GM10248 (cell line): ENCODE data around the gene NALCN.

ENCODE experiments used
- CTCF ChIA-PET: fragments of 300-600 bp; sonication (Branson Sonifier 250); formaldehyde crosslinking; extraction: SDS; loops from one replicate; lab custom pipeline; 2021; ENCODE audit warnings: antibody characterized with exemption; lab: Yijun Ruan, JAX
- POLR2A ChIA-PET: fragments of 350-650 bp; sonication (Branson Sonifier 250); formaldehyde crosslinking; extraction: SDS; loops from one replicate; lab custom pipeline; 2020; ENCODE audit warnings: antibody characterized with exemption; lab: Yijun Ruan, JAX
- DNase-seq: peaks from one replicate; pipeline ENCODE4 v3.0.0; 2012; ENCODE audit errors: extremely low spot score
- CTCF ChIP-seq: IDR thresholded peaks from 2 replicates; pipeline ENCODE4 v1.5.1; 2012; ENCODE audit warnings: mild to moderate bottlenecking, low read depth; ENCODE audit errors: extremely low read depth, missing control alignments, control extremely low read depth

Gene NALCN

GRCh38 chr13:101049166-101049850 is 367.0 kb downstream of the NALCN start:
- no peak for DNase-seq
- no peak for TF ChIP-seq CTCF
- POLR2A ChIA-PET, result no interaction called here
- CTCF ChIA-PET, result no interaction called here

GRCh38 chr13:101036546-101036945 is 379.8 kb downstream of the NALCN start:
- TF ChIP-seq CTCF, result no peak
- no peak for DNase-seq
- ChIA-PET CTCF (interaction anchor here (1.0 kb wide), 1 partner anchor 24 kb away, joined by 3 read pairs; no protein-coding TSS in a partner anchor), POLR2A (no interaction called here)

DNA sequence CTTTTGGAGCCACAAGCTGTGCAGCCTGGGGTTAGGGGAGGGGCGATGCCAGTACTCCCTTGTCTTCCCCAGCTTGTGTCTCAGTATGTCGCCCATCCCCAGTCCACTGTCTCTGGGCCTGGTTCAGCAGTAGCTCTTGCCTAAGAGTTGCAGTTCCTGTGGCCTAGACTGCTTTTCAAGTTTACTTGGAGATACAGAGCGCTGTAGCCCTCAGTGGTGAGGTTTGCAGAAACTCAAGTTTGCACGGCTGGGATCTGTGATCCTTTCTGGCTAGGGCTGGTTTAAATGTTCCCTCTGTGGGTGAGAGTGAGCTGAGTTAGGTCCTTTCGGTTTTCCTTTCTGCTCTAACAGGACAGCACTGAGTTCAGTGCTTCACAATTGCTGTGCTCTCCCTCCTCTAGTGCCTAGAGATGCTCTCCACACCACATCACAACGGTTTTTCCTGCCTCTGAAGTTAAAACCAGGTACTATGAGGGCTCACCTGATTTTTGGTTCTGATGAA is 381.1 kb downstream of the NALCN start:
- ChIA-PET POLR2A (no interaction called here), CTCF (interaction anchor here (1.0 kb wide), 1 partner anchor 18 kb away, joined by 3 read pairs; no protein-coding TSS in a partner anchor)
- TF ChIP-seq CTCF, result no peak
- DNase-seq, result no peak

DNA sequence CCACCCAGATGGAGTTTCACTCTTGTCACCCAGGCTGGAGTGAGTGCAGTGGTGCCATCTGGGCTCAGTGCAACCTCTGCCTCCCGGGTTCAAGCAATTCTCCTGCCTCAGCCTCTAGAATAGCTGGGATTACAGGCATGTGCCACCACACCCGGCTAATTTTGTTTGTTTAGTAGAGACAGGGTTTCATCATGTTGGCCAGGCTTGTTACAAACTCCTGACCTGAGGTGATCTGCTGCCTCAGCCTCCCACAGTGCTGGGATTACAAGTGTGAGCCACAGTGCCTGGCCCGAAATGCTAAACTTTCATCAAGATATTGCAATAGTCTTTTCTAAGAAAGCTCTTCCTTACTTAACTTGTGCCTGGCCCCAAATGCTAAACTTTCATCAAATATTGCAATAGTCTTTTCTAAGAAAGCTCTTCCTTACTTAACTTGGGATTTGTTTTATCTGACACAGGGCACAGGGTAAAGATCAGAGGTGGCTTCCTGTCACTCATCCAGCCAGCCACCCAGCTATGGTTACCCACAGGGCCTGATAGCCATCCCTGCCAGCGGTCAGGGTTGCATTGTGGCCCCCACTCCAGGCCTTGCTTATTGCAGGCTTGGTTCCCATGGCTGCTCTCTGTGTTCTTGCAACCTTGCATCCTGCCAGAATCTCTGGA is 389.4 kb downstream of the NALCN start:
- POLR2A ChIA-PET, result no interaction called here
- TF ChIP-seq CTCF, result no peak
- no peak for DNase-seq
- CTCF ChIA-PET, result no interaction called here

GRCh38 chr13:101026328-101026727 is 390.0 kb downstream of the NALCN start:
- CTCF ChIA-PET, result no interaction called here
- no peak for TF ChIP-seq CTCF
- POLR2A ChIA-PET, result no interaction called here

GRCh38 chr13:101025925-101026324 is 390.4 kb downstream of the NALCN start:
- CTCF ChIA-PET, result no interaction called here
- DNase-seq, result no peak
- TF ChIP-seq CTCF, result no peak
- POLR2A ChIA-PET, result no interaction called here

More at GRCh38 chr13:101026328-101026727, 390.0 kb downstream of the NALCN start:
- DNase-seq, result no peak
